Ramos (cell line): ENCODE measurements around the gene PLBD2.

Experiments used
- in situ Hi-C: fragments of 300-500 bp; cut with MboI; formaldehyde crosslinking; loops from one replicate; pipeline ENCODE4 v1.14.3; 2022; ENCODE audit warnings: low sequenced_read_pairs; ENCODE audit not compliant: unreplicated experiment

The PLBD2 gene

GRCh38 chr12:113366827-113367226 lies 8.4 kb downstream of the PLBD2 start:
- in situ Hi-C loops: no loop called here

- in situ Hi-C loops: no loop called here
These were observed 9.9 kb downstream of the PLBD2 start for GRCh38 chr12:113368331-113368730.

GRCh38 chr12:113369391-113369985 lies 11.1 kb downstream of the PLBD2 start:
- in situ Hi-C loops: no loop called here

- in situ Hi-C loops: no loop called here
These were observed 12.7 kb downstream of the PLBD2 start for GRCh38 chr12:113370923-113371682.

- in situ Hi-C loops: no loop called here
These were observed 13.4 kb downstream of the PLBD2 start for GRCh38 chr12:113371808-113372207.

GRCh38 chr12:113372371-113372770 lies 14.0 kb downstream of the PLBD2 start:
- in situ Hi-C loops: no loop called here

- in situ Hi-C loops: no loop called here
These were observed 15.1 kb downstream of the PLBD2 start for GRCh38 chr12:113373440-113373839.

- in situ Hi-C loops: no loop called here
These were observed 15.6 kb downstream of the PLBD2 start for GRCh38 chr12:113373969-113374368.

- in situ Hi-C loops: no loop called here
These were observed 16.5 kb downstream of the PLBD2 start for GRCh38 chr12:113374823-113375428.

GRCh38 chr12:113378291-113378690 lies 19.9 kb downstream of the PLBD2 start:
- in situ Hi-C loops: no loop called here

- in situ Hi-C loops: no loop called here
These were observed 22.8 kb downstream of the PLBD2 start for GRCh38 chr12:113381220-113381619.

GRCh38 chr12:113382206-113382605 lies 23.8 kb downstream of the PLBD2 start:
- in situ Hi-C loops: no loop called here

GRCh38 chr12:113384778-113385177 lies 26.4 kb downstream of the PLBD2 start:
- in situ Hi-C loops: no loop called here

- in situ Hi-C loops: no loop called here
These were observed 27.0 kb downstream of the PLBD2 start for GRCh38 chr12:113385282-113385882.

GRCh38 chr12:113386866-113387566 lies 28.6 kb downstream of the PLBD2 start:
- in situ Hi-C loops: no loop called here

- in situ Hi-C loops: no loop called here
These were observed 29.2 kb downstream of the PLBD2 start for GRCh38 chr12:113387631-113388030.

GRCh38 chr12:113388351-113388750 lies 30.0 kb downstream of the PLBD2 start:
- in situ Hi-C loops: no loop called here

GRCh38 chr12:113390064-113391043 lies 32.0 kb downstream of the PLBD2 start:
- in situ Hi-C loops: no loop called here

GRCh38 chr12:113391145-113391544 lies 32.8 kb downstream of the PLBD2 start:
- in situ Hi-C loops: no loop called here
